HG03571 (cell line): ENCODE data around the gene TPRG1.

Experiments used
- ATAC-seq: cut with Tn5 transposase; IDR thresholded peaks from one replicate; pipeline ENCODE4 v1.9.1; 2021; ENCODE audit not compliant: unreplicated experiment

The TPRG1 gene

GRCh38 chr3:189165092-189165612 is 6.6 kb upstream of the TPRG1 start:
- ATAC-seq, result no peak

GRCh38 chr3:189166321-189166720 is 5.5 kb upstream of the TPRG1 start:
- no peak for ATAC-seq

DNA sequence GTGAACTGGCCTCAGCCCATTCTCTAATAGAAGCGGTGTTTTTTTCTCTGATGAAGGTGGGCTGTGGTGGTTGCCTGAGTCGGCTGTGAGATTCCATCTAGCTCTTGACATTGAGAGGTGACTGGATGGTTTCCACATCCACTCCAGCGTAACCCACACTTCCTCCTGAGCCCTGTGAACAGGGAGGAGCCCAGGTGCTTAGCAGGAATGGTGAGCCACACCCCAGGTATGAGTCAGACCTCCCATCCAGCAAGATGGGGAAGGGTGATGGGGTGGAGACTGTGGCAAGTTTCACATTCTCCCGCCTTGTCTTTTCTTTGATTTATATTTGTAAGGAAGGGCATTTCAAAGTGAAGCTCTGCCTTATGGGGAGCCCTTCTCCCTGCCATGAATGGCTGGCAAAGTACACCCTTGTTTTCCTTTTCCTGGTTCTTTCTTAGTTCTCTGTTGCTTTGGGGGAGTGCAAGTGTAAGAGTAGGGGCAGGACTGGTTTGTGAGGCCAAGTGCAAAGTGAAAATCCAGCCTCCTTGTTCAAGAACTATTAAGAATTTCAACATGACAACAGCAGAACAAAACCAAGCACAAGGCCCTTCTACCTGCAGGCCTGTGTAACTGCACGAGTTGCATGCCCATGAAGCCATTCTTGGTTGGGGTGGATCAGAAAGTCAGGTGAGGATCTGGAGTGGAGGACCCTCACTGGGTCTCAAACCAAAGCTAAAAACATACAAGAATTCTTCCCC is 4.6 kb upstream of the TPRG1 start:
- ATAC-seq, result no peak

DNA sequence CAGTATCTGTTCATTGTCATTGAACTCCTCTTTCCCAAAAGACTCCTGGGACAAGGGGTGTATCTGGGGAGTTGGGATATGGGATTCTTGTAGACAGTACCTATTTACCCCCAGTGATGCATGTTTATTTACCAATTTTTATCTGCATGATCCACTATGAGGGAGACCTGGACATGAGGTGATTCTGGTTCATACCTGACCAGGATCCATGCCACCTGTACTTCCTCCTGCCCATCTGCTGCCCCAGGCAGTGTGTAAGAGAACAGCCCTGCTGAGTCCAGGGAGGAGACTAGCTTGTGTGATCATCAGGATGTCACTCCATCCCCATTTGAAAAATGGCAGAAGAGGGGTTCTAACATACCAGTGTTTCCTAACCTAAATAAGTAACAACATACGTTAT is 3.1 kb upstream of the TPRG1 start:
- no peak for ATAC-seq

GRCh38 chr3:189169728-189170127 is 2.0 kb upstream of the TPRG1 start:
- ATAC-seq, result no peak

DNA sequence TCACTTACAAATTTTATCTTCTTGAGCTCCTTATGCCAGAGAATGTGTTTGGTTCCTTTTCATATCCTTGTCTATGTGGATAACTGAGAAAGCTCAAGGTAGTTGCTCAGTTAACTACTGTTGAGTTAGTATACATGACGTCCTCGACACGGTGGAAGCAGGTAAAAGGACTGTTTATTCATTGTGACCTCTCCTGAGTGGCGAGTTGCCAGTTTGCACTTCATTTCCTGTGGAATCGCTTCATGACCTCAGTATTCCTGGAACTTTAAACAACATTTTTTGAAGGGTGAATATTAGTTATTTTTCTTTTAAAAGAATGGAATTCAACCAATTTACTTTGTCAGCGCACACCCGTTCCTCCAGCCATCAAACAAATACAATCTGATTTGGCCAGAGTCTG is 1.2 kb upstream of the TPRG1 start:
- ATAC-seq, result no peak

DNA sequence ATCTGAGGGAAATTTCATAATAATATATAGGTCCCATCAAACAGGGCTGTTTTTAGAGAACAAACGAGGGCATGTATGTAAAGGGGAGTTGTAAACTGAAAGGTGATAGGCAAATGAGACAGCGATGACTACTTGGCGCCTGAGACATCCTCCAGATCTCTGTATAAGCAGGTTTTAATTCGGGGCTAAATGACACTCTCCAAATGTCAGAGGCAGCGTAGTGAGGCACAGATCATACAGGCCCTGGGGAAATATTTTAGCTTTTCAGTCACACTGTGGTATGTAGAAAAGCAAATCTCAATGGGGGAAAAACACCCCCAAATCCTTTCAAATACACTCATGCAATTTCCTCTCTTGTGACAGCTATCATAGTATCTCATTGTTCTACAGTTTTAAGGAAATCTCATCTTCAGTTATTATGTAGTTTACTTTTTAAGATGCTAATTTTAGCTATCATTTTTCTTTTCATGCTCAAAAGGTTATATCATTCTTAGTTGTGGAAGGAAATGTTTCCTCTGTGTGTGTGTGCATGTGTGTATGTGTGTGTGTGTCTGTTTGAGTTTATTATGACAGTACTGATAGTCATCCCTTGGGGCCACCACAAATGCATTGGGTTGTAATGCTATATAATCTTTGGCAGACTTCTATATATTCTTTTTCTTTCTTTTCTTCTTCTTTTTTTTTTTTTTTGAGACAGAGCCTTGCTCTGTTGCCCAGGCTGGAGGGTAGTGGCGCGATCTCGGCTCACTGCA is 1.1 kb downstream of the TPRG1 start:
- ATAC-seq, result no peak

DNA sequence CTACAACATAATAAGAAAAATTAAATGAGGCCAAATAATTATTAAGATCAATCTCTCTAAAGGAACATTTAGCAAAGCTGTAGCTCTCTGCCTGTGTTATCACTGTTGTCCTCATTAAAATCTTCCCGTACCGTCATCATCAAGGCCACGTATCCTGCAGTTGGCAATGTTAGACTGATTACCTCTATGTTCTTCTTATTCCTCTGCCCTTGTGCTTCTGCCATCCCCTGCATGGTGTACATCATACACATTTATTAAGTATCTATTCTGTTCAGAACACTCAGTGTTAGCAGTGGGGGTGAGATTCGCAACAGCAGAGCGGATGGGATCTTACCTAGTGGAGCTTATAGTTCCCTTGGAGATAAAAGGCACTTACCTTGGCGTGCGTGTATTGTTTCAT is 12.8 kb downstream of the TPRG1 start:
- no peak for ATAC-seq

- no peak for ATAC-seq
Measured at GRCh38 chr3:189186101-189186500, 14.3 kb downstream of the TPRG1 start.

DNA sequence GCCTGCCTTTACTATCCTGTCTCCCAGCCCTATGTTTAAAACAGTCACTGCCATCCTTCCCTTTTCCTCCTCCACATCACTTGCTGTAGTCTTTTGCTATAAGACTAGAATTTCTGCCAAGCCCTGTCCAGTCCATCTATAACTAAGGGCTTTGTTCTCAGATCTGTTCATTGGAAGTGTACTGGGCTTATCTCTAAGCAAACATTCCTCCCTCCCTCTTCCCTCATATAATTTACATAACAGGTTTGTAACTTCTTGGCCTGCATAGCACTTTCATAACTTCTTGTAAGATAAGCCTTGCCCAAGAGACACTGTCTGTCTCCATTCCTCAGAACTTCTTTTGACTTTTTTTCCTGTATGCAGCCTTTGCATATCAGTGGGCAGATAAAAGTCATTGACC is 16.7 kb downstream of the TPRG1 start:
- no peak for ATAC-seq

DNA sequence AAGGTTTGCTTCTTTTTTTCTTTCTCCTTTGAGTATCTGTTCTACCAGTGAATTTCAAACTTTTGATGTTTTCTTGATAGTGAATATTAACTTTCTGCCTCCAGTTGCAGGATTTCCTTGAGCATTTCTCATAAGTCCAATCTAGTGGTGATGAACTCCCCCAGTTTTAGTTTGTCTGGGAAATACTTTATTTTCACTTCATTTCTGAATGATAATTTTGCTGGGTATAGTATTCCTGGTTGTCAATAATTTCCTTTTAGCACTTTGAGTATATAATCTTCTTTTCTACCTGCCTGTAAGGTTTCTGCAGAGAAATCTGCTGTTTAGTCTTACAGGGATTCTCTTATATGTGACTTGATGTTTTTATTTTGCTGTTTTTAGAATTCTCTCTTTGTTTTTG is 21.0 kb downstream of the TPRG1 start:
- no peak for ATAC-seq

DNA sequence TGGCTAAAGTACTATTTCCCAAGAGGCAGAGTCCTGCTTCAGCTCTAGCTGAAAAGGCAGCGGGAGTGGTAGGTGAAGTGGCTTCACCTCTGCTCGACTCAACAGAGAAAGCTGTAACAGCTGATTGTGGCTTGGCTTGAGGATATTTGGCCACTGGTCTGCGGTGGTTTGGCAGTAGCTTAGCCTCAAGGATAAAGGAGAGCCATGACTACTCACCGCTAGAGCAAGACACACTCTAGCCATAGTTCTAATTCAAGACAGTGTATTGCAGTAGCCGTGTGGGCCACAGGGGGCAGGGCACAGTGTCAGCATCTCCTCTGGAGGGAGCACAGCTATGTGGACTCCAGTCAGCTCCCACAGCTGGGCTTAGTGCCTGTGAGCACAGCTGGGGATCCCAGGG is 23.5 kb downstream of the TPRG1 start:
- no peak for ATAC-seq

DNA sequence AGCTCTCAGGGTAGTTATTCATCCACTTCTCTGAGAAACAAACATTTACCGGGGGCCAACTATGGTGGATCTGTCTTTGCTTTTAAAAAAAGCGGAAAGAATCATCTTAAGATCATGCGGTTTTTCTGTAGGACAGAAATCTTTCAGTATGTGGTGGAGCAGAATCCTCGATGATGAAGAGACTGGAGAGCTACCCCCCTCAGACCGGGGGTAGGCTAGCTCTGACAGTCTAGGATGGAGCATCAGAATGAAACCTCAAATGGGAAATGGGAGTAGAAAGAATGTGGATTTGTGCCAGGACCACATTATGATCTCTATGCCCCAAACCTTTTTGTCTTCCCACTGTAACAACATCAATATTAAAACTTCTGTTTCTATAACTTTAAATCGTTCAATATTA is 30.3 kb downstream of the TPRG1 start:
- ATAC-seq, result no peak

DNA sequence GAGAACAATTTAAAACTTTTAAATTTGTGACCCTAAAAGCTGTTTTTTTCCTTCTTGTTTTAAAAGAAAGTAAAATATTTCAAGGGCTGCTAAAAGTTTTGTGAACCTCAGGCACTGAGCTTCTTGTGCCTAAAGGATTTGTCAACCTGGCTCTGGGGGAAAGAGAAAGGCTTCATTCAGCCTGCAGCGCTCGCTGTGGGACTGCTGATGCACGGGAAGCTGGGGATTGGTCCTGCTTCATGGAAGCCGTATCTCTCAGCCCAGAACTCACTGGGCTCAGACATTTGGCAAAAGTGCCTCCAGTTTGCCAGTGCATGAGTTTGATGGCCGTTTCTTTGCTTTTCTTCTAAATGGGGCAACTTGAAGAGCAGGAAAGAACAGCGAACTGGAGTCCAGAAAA is 30.8 kb downstream of the TPRG1 start:
- no peak for ATAC-seq

GRCh38 chr3:189204167-189204866 is 32.5 kb downstream of the TPRG1 start:
- no peak for ATAC-seq

DNA sequence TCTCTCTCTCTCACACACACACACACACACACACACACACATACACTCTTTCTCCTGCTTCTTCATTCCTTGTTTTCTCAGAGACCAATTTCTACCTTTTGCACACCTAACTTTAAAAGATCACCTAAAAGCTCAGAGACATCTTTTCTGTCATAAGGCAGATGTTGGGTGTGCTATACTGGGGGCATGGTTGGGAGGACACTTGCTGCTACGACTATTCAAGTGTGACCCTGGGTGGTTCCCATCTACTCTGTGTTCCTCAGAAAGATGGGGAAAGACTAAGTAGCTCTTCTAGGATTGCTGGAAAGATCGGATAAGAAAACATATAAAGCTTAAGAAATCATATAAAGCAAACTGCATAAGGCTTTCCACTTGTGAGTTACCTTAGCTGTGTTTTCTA is 33.2 kb downstream of the TPRG1 start:
- no peak for ATAC-seq

- no peak for ATAC-seq
Measured at GRCh38 chr3:189210251-189210770, 38.5 kb downstream of the TPRG1 start.

DNA sequence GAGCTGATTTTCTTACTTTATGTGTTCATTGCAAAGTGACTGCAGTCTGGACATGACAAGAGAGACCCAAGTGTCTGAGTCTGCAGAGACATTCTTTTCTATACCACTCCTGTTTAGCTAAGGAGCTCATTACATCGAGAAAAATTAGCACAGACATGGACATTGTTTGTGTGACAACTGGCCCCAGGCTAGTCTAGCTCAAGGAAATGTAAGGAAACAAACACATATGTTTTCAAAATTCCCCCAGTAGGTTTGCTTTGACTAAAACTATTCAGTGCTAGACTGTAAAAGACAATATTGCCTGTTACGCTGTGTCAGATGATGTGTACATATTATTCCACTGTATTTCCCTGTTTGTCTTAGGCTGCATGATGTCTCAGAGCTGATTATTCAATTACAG is 40.9 kb downstream of the TPRG1 start:
- no peak for ATAC-seq

- no peak for ATAC-seq
Measured at GRCh38 chr3:189214651-189215050, 42.9 kb downstream of the TPRG1 start.

DNA sequence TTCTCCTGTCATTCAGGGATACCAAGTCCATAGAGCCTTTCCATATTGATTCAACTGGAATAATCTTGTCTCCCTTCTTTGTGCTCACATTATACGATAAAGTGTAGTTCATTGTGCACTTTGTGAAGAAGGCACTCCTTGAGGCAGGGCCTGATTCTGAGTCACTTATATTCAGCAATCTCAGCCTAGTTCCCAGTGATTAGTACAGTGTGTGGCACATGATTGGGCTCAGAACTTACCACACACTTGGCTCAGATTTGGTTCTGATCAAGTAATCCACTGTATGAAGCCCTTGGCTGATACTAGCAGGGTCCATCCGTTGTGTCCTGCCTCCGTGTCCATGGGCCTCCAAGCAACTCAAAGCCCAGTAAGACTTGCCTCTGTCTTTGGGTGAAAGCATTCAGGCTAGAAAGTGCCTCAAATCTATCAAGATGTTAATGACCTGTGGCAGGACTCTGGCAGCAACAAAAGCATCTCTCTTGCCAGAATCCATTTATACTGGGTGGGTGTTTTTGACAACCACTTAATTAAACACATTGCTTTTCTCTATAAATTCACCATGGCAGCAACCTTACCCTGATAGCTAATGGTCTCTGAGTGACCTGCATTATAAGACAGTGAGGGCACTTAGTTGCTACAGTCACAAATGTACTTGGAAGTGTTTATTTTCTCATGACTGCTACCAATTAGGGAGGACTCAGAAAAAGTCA is 51.3 kb downstream of the TPRG1 start:
- no peak for ATAC-seq

- ATAC-seq, result no peak
Measured at GRCh38 chr3:189225431-189225830, 53.7 kb downstream of the TPRG1 start.
